Heart left ventricle (tissue), 13 donors: ENCODE data around the gene SKAP2.

Source experiments
- CTCF ChIP-seq, 12 donors: fragments of 200-600 bp; sonication (generic) in 4 of 12; IDR thresholded peaks; one replicate each; pipeline versions ENCODE4 v1.5.0 to v1.8.0; 2018 to 2022; ENCODE audit warnings: antibody characterized with exemption in 12 of 12, mild to moderate bottlenecking in 5 of 12
- POLR2A ChIP-seq, 2 donors: fragments of 450-650 bp; IDR thresholded peaks; one replicate each; pipeline ENCODE4 v1.6.1; 2017; ENCODE audit warnings: antibody characterized with exemption in 2 of 2, mild to moderate bottlenecking in 2 of 2, moderate library complexity in 2 of 2
- donor health status: ischemic (EF 13 %, LVEDD 7.1; RV severe dilation, severe dysfunction).
- donor health status: DM: no; HTN: yes; CAD: no.
- donor health status: DM: no; HTN: no; CAD: no.
- donor health status: ischemic (EF 25% LVEDD 6.9; RV normal size, moderate dysfunction).
- donor health status: ischemic (EF 25% LVEDD 5.7; RV mildly dilated, moderate dysfunction).
- donor health status: ischemic (EF 35%, LVEDD 5.7; RV mildly dilated, moderate dysfunction).
- donor health status: nonischemic (EF 11% LVEDD 7.7; RV severe dilation, severe dysfunction).
- donor health status: DM: yes; HTN: yes; CAD: no.
- donor health status: PGD.
- donor health status: ischemic (EF 29% LVEDD 5.4; RV normal size, mild dysfunction).
- donor health status: nonischemic (EF 23%, LVEDD 6.1; RV moderate dilation, normal function).

- TF ChIP-seq CTCF (IDR thresholded peaks at IDR 0.05), result no peak
- TF ChIP-seq POLR2A (IDR thresholded peaks at IDR 0.05), result no peak
These were observed 3.3 kb downstream of the SKAP2 start for GRCh38 chr7:26861050-26861449.
